Metanephros (tissue), 2 donors: ENCODE measurements around the gene IQCE. TPM values are rescaled to one million over a fixed set of nuclear protein-coding genes. Genes with fewer than 3 reads are reported as not detected.

Experiments used
- small RNA-seq: library from RNA; depleted of rRNA; stranded (forward); fragments of <200 nt; gene quantifications from one replicate; pipeline ENCODE3, GENCODE V24; 2014; ENCODE audit warnings: low replicate concordance
- total RNA-seq: library from RNA; depleted of rRNA; stranded (reverse); fragments of >200 nt; gene quantifications from one replicate; pipeline ENCODE4 v1.2.3, GENCODE V29; 2014

The IQCE gene, protein sequence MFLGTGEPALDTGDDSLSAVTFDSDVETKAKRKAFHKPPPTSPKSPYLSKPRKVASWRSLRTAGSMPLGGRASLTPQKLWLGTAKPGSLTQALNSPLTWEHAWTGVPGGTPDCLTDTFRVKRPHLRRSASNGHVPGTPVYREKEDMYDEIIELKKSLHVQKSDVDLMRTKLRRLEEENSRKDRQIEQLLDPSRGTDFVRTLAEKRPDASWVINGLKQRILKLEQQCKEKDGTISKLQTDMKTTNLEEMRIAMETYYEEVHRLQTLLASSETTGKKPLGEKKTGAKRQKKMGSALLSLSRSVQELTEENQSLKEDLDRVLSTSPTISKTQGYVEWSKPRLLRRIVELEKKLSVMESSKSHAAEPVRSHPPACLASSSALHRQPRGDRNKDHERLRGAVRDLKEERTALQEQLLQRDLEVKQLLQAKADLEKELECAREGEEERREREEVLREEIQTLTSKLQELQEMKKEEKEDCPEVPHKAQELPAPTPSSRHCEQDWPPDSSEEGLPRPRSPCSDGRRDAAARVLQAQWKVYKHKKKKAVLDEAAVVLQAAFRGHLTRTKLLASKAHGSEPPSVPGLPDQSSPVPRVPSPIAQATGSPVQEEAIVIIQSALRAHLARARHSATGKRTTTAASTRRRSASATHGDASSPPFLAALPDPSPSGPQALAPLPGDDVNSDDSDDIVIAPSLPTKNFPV
- total RNA-seq: 13.5 TPM

DNA sequence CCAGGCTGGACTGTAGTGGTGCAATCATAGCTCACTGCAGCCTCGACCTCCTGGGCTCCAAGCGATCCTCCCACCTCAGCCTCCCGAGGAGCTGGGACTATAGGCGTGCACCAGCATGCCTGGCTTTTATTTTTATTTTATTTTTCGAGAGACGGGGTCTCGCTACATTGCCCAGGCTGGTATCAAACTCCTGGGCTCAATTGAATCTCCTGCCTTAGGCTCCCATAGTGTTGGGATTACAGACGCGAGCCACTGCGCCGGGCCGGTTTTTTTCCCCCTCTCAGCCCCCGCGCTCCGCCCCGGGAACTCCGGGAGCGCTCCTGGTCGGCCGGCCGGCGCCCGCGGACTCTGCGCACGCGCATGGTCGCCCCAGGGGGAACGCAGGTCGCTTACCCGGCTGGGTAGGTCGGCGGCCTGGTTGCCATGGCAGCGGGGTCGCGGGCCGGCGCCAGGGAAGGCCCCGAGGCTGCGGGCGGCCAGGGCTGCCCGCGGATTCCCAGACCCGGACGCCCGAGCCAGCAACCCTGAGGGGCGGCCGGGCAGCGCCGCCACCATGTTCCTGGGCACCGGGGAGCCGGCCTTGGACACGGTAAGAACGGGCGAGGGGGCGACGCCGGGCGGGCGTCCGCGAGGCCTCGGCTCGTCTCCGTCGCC, at the start of gene IQCE:
IQCE (plus strand) TSS at position 351 of the 654 bp plus-strand sequence; CDS start at position 554, 203 bp downstream.

GRCh38 chr7:2519119-2519930, 39.5 kb upstream of the IQCE start, which contains the start of gene LFNG:
Gene LFNG (plus strand): TSS chr7:2519774. CDS start chr7:2519862, 88 bp downstream.

DNA sequence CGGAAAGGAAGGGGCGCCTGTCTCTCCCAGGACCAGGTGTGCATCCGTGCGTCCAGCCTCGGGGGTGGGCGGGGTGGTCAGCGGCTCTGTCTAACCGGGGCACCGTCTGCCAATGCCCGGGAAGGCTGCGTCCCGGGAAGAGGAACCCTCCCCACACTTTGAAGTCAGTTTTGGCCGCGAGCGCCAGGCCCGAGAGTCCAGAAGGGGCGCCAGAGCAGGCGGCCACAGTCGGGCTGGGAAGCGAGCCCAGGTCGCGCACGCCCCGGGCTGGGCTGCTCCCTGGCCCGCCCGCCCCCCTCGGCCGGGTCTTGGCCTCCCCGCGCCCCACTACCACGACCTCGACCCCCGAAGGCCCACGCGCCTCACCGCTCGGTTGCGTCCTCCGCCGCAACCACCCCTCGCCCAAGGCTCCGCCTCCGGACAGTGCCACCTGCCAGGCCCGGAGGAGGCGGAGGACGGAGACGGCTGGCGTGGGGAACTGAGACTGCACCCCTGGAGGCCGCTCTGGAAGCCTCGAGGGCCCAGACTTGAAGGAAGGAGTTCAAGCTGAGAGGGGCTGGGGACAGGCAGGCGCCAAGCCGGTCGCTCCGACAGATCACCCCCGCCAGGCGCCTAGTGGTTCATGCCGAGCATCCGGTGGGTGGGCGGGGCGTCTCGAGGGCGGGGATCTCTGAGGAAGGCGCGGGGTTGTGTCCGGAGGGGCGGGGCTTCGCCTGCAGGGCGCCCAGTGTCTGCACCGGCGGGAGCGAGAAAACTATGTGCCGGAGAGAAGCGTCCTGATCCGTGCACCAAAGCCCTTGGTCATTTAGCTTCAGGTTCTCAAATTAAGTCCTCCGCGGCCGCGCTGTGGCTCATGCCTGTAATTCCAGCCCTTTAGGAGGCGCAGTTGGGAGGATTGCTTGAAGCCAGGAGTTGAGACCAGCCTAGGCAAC, 3.4 kb upstream of the IQCE start, which contains the start of gene BRAT1:
BRAT1 (minus strand) TSS at position 404 of the 932 bp plus-strand sequence. CDS start 1,093 bp downstream, outside the sequence.

GRCh38 chr7:2631946-2632732, 73.4 kb downstream of the IQCE start, which contains the start of gene TTYH3:
Gene TTYH3 (plus strand): TSS chr7:2631986. CDS start chr7:2632156, 170 bp downstream.

Small RNA genes lying within 50 kb of the gene (small RNA-seq; reads per million reads assigned to genes)
- gene MIR4648: not detected

Other genes with a start within 250 kb of the IQCE start
- gene SNX8, start 244.5 kb upstream of the IQCE start, total RNA-seq: 31.1 TPM
- gene EIF3B, start 204.2 kb upstream of the IQCE start, total RNA-seq: 113 TPM
- gene CHST12, start 155.4 kb upstream of the IQCE start, total RNA-seq: 14.5 TPM
- gene GRIFIN, start 82.6 kb upstream of the IQCE start, total RNA-seq: not detected
- gene LFNG, start 39.2 kb upstream of the IQCE start, total RNA-seq: 42.0 TPM
- 48.0 TPM for gene BRAT1, start 3.5 kb upstream of the IQCE start, total RNA-seq
- 82.1 TPM for gene TTYH3, start 73.0 kb downstream of the IQCE start, total RNA-seq
- gene AMZ1, start 129.2 kb downstream of the IQCE start, total RNA-seq: 0.23 TPM